ENCODE results near the gene CASP3. TPM values are rescaled to one million over a fixed set of nuclear protein-coding genes. Genes with fewer than 3 reads are reported as not detected.
"Not testable (repeated sequence)": the region's sequence is repeated elsewhere in the genome, so short reads cannot be mapped to it uniquely, and the experiment has no call there.

The CASP3 gene
- total RNA-seq, 1 donor from 2014 or later: 39.6 TPM

GRCh38 chr4:184613405-184613804, 35.8 kb downstream of the CASP3 start:
- Mint-ChIP-seq H3K27ac (ENCODE audit: unreplicated experiment) (no peak overlapping the region), H3K9me3 (peaks cover 15% of the 10 kb centered on the region), H3K4me1 (no peaks in the 10 kb centered on the region), H3K27me3 (ENCODE audit: low read depth) (no peaks in the 10 kb centered on the region), H3K4me3 (no peak overlapping the region), H3K36me3 (ENCODE audit: low read depth) (peaks cover 13% of the 10 kb centered on the region)
- DNase-seq (ENCODE audit: low read depth, low spot score): no peak
- TF ChIP-seq CTCF (conservative IDR thresholded peaks at IDR 0.05): no peak

DNA sequence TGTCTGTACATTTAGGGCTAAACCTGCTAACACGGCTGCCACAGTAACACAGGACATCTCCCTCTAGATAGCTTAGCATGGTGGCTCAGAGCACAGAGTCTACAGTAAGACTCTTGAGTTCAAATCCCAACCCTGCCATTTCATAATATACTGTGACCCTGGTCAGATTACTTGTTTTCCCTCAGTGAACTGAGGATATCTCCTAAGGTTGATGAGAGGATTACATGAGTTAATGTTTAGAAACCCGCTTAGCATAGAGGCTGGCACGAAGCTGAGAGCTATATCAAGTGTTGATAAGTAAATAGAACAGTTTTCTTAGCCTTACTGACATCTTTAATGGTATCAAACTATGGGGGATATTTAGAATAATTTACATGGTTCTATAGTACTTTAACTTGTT, 37.2 kb downstream of the CASP3 start:
- Mint-ChIP-seq H3K4me3 (no peak overlapping the region), H3K27ac (ENCODE audit: unreplicated experiment) (no peak overlapping the region), H3K9me3 (peaks cover 15% of the 10 kb centered on the region), H3K36me3 (ENCODE audit: low read depth) (peaks cover 15% of the 10 kb centered on the region), H3K4me1 (no peaks in the 10 kb centered on the region), H3K27me3 (ENCODE audit: low read depth) (no peaks in the 10 kb centered on the region)
- no peak for DNase-seq (ENCODE audit: low read depth, low spot score)
- TF ChIP-seq CTCF (conservative IDR thresholded peaks at IDR 0.05): no peak

- not testable (repeated sequence) for DNase-seq (ENCODE audit: low read depth, low spot score); H3K4me3 Mint-ChIP-seq; H3K27me3 Mint-ChIP-seq (ENCODE audit: low read depth); H3K27ac Mint-ChIP-seq (ENCODE audit: unreplicated experiment); H3K4me1 Mint-ChIP-seq
- peaks cover 16% of the 10 kb centered on the region for H3K36me3 Mint-ChIP-seq (ENCODE audit: low read depth)
- peaks cover 14% of the 10 kb centered on the region for H3K9me3 Mint-ChIP-seq
These were observed 41.8 kb downstream of the CASP3 start for GRCh38 chr4:184607429-184607828.

DNA sequence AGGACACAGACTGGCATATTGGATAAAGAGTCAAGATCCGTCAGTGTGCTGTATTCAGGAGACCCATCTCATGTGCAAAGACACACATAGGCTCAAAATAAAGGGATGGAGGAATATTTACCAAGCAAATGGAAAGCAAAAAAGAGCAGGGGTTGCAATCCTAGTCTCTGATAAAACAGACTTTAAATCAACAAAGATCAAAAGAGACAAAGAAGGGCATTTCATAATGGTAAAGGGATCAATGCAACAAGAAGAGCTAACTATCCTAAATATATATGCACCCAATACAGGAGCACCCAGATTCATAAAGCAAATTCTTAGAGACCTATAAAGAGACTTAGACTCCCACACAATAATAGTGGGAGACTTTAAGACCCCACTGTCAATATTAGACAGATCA, 46.4 kb downstream of the CASP3 start:
- not testable (repeated sequence) for H3K27me3 Mint-ChIP-seq (ENCODE audit: low read depth); H3K27ac Mint-ChIP-seq (ENCODE audit: unreplicated experiment)

GRCh38 chr4:184600982-184601381, 48.3 kb downstream of the CASP3 start:
- not testable (repeated sequence) for DNase-seq (ENCODE audit: low read depth, low spot score); H3K36me3 Mint-ChIP-seq (ENCODE audit: low read depth); H3K27ac Mint-ChIP-seq (ENCODE audit: unreplicated experiment); H3K4me3 Mint-ChIP-seq; H3K27me3 Mint-ChIP-seq (ENCODE audit: low read depth); H3K9me3 Mint-ChIP-seq; H3K4me1 Mint-ChIP-seq

More for the DNA sequence above, 46.4 kb downstream of the CASP3 start:
- not testable (repeated sequence) for H3K4me3 Mint-ChIP-seq; H3K4me1 Mint-ChIP-seq; DNase-seq (ENCODE audit: low read depth, low spot score)
- H3K36me3 Mint-ChIP-seq (ENCODE audit: low read depth): peaks cover 16% of the 10 kb centered on the region
- H3K9me3 Mint-ChIP-seq: peaks cover 14% of the 10 kb centered on the region

- Mint-ChIP-seq H3K4me3 (no peak overlapping the region), H3K4me1 (peaks cover 6% of the 10 kb centered on the region), H3K36me3 (ENCODE audit: low read depth) (peaks cover 3% of the 10 kb centered on the region), H3K27me3 (ENCODE audit: low read depth) (no peaks in the 10 kb centered on the region), H3K9me3 (peaks cover 3% of the 10 kb centered on the region), H3K27ac (ENCODE audit: unreplicated experiment) (no peak overlapping the region)
- no peak for DNase-seq (ENCODE audit: low read depth, low spot score)
- no peak for TF ChIP-seq CTCF (conservative IDR thresholded peaks at IDR 0.05)
These were observed 49.6 kb downstream of the CASP3 start for GRCh38 chr4:184599492-184600135.

DNA sequence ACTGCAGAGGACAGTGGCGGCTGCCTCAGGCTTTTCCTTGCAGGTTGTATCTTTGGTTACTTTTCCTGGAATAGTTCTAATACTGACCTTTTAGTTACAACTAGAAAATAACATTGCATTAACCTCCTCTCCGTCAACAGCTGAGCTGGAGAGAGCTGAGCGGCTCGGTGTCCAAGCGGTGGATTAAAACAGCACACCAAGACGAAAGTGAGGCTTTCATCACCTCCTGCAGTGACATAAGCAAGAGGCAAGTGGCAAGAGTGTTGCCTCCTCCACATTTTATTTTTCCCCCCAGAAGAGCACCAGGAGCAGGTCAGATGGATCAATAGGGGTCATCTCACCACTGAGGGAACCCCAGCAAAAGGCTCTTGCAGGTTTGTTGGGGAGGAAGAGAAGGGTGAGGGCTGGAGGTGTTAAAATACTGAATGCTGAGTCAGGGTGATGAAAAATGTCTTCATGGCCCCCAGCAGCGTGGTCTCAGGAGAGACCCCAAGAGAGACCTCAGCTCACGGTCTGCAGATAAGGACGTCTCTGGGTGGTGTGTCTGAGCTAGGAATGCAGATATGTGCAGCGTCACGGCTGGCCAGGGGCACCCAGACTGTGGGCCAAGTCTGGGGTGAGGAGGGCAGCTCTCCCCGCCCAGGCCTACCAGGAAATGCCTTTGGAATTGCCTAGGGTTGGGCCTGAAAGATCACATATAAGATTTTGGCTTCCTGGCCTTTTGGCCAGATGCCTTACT, 50.3 kb downstream of the CASP3 start:
- peaks cover 6% of the 10 kb centered on the region for H3K4me1 Mint-ChIP-seq
- DNase-seq (ENCODE audit: low read depth, low spot score): no peak
- no peaks in the 10 kb centered on the region for H3K27me3 Mint-ChIP-seq (ENCODE audit: low read depth)
- TF ChIP-seq CTCF (conservative IDR thresholded peaks at IDR 0.05): no peak
- H3K4me3 Mint-ChIP-seq: no peak overlapping the region
- peaks cover 3% of the 10 kb centered on the region for H3K9me3 Mint-ChIP-seq
- H3K27ac Mint-ChIP-seq (ENCODE audit: unreplicated experiment): peak overlapping the region; percentile 13
- H3K36me3 Mint-ChIP-seq (ENCODE audit: low read depth): peaks cover 3% of the 10 kb centered on the region

Measured in neural crest cell (in vitro differentiated cells).